HG03159 (cell line): ENCODE data around the gene FAM81A.
"Not testable (repeated sequence)": the region's sequence is repeated elsewhere in the genome, so short reads cannot be mapped to it uniquely, and the experiment has no call there.

ENCODE experiments used
- ATAC-seq: cut with Tn5 transposase; IDR thresholded peaks from one replicate; pipeline ENCODE4 v1.9.1; 2021; ENCODE audit warnings: mild to moderate bottlenecking, moderate library complexity; ENCODE audit not compliant: unreplicated experiment

Gene FAM81A

DNA sequence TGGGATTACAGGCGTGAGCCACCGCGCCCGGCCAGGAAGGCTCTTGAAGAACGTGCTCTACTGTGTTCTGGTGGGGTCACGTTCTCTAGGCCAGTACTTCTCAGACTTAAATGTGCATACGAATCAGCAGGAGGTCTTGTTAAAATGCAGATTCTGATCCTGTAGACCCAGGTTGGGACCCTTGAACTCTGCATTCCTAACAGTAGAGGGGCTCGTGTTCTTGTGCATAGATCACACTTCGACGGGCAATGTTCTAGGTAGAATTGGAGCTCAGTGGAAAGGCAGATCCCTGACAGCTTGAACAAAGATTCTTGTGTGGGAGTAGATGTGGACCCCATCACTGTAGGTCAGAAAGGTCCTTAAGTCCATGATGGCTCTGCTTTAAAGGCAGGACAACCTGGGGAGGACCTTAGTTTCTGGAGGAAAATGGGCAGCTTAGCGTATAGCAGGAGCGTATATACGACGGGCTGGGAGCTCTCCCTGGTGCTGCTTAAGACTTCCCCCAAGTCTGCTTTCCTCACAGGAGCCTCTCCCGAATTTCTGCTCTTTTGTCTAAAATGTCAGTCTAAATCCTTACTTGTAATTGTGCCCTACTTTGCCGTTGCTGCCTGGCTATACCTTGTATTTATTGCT, 16.9 kb upstream of the FAM81A start:
- ATAC-seq, result no peak

GRCh38 chr15:59424616-59425015, 13.4 kb upstream of the FAM81A start:
- no peak for ATAC-seq

- not testable (repeated sequence) for ATAC-seq
Measured at GRCh38 chr15:59428898-59429297, 9.1 kb upstream of the FAM81A start.

- no peak for ATAC-seq
Measured at GRCh38 chr15:59432389-59432788, 5.6 kb upstream of the FAM81A start.

DNA sequence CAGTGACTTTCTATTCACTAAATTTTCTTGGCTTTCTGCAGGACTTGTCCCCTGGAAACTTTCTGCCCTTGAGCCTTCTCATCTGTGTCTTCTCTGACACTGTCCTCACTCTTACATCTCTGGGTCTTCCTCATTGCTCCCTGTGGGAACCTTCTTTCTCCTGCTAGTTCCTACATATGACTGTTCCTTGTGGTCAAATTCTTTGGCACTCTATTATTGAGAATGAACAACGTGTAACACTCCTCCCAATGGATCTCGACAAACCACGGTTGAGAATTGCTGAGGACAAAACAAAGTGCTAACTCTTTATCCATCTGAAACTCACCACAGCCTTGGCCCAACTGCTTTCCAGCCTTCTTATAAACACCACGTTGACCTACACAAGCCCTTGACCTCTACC, 3.5 kb upstream of the FAM81A start:
- ATAC-seq, result no peak

DNA sequence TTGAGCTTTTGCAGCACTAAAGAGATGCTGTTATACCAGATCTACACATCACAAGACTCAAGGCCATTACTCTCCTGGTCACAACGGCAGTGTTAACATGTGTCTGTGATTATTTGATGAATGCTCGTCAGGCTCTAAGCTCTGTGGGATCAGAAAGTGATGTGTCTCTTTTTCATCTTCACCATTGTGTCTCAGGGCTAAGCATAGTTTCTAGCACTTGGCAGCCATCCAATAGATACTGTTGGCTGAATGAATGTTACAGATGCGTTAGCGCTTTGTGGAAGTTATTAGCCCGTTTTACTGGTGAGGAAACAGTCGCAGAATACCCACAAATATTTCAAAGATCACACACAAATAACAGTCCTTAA, 1.2 kb upstream of the FAM81A start:
- no peak for ATAC-seq

DNA sequence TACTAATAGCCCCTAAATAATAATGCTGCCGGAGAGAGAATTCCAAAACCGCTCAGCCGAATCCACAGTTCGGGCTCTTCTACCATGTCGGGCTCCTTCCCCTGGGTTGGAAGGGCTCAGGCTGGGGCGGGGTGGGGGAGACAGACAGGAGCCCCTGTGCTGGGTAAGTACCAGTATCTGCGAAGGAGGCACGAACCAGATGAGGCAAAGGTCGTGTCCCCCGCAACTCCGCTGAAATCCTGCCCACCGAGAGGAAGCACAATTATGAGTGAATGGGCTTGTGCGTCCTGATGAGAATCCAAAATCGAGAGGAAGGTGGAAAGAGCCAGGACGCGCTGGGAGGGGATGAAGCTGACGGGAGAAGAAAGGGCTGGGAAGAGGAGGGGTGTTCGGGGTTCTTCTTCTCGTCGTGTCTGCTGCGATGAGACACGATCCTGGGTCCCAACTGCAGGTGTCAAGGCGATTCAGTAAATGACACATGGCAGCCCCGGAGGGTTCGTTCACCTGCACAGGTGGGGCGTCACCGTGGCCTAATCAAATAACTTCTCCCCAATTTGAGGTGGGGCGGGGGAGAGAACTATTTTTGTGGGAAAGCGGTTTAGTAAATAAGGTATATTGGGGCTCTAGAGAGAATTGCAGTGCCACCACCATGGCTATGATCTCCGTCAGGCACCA, 707 bp upstream of the FAM81A start:
- no peak for ATAC-seq

DNA sequence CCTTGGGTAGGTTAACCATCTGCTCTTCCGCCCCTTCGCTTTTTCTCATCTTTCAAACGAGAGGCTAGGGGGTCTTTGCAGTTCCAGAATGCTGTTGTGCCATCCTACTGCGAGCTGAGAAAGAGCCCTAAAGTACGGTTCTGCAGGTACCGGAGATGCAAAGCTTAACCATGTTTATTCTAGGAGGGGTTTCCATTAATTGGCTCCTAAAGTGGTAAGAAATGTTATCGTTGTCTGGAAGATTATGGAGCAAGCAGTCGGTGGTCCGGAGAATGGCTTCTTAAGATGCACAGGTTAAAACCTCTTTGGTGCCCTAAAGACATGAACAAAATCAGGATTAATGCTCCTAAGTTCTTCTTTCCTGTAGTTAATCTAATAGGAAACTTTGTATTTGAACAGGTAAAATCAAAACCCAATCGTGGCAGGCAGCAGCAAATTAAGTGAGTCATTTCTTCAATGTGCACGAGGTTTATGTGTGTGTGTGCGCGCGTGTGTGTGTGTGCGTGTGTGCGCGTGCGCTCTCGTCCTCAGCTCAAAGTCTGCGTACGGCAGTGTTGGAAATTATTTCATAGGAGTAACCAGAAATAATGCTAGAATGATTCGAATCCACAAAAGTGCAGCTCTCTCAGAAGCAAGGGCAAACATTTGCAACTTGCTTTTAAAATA, 772 bp downstream of the FAM81A start:
- no peak for ATAC-seq

DNA sequence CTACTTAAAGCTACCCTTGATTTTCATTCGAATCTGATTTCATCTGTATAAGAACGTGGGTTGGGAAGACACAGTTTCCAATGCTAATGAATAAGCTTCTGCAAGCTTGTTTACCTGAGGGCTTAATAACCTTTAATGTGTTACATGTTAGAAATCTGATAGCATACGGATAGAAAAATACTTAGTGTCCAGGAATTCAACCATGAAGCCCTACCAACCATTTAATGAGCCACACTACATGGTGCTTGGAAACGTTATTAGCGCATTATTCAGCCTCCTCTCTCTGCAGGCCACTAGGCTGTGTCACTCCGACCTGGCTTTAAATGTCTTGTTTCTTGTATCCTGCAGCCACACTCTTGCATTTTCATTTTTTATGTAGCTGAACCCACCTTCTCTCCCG, 1.6 kb downstream of the FAM81A start:
- no peak for ATAC-seq

DNA sequence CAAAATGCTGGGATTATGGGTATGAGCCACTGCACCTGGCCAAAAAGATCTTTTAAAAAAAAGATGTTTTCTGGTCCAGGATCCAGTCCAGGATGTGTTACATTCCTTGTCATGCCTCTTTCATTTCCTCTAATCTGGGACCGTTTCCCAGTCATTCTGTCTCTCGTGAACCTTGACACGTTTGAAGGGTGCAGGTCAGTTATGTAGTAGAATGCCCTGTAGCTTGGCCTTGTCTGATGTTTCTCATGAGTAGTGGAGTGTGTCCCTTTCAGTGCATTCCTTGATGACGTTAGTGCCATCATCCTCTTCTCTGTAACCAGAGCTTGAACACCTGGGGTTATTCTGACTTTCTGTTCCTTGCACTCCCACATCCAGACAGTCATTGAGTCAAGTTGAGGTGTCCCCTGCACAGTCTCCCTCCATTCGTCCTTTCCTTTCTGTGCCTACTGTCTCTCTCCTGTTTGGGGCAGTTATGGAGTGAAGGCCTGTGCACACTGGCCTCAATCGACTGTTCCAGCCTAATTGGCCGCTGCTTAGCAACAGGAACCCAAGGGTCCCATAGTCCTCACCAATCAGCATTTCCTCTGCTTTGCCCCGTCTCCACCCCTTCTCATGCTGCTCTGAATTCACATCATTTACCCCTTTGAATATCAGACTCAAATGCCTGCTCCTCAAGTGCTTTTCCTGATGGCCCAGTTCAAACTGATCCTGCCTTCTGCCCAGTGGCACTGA, 5.5 kb downstream of the FAM81A start:
- ATAC-seq, result no peak

GRCh38 chr15:59444081-59444835, 6.3 kb downstream of the FAM81A start:
- no peak for ATAC-seq

- ATAC-seq, result no peak
Measured at GRCh38 chr15:59444980-59445545, 7.1 kb downstream of the FAM81A start.

DNA sequence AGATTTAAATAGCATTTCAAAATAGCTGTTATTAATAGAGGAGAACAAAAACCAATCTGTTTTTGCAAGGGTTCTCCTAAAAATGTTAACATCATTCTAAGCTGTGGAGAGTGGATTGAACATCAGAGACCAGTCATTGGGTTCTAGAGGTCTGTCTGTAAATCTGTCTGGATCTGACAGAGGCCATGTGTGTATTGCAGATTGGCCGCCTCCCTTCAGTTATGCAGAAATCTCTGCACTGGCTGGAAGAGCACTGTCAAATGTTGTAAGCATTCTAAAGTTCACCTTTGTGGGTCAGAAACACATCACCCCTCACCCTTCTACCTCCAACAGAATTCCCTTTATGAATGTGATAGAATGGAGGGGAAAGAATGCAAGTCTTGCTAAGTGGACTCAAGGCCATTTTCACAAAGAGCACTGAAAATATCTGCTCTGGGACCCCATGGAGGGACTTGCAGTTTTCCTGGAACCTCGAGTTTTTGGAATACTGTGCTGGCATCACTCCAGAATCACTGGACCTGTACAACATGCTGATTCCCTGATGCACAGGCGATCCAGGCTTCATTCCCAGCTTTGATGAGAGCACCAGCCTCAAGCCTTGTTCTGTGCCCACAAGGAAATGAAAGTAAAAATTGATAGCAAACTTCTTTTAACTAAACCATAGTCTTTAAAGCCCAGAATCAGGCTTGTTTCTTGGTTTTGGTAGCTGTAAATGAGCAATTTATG, 8.4 kb downstream of the FAM81A start:
- no peak for ATAC-seq

- ATAC-seq, result no peak
Measured at GRCh38 chr15:59447367-59447766, 9.4 kb downstream of the FAM81A start.

GRCh38 chr15:59448871-59449270, 10.9 kb downstream of the FAM81A start:
- no peak for ATAC-seq

- no peak for ATAC-seq
Measured at GRCh38 chr15:59453474-59454215, 15.7 kb downstream of the FAM81A start.

DNA sequence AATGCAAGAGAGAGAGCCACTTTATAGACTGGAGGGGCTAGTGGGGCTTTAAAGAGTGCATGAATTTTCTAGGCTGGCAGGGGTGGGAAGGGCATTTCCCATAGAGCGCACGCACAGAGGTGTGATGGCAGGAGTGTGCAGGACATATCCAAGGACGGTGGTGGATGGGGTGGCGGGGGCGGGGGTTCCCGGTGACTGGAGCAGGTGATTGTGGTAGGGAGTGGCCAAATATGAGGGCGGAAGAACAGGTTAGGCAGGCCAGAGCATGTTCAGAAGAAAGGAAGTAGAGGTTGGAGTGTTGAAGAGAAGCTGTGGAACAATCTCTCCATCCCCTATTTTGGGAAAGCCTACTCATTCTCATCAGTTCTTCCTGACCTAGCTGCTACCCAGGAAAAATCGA, 18.1 kb downstream of the FAM81A start:
- no peak for ATAC-seq

- no peak for ATAC-seq
Measured at GRCh38 chr15:59457103-59457502, 19.1 kb downstream of the FAM81A start.

- no peak for ATAC-seq
Measured at GRCh38 chr15:59461521-59461920, 23.5 kb downstream of the FAM81A start.
